ENCODE results near the gene AKAP3.

The AKAP3 gene

GRCh38 chr12:4603421-4603820 is 45.4 kb downstream of the AKAP3 start:
- in situ Hi-C loops (cut with MboI; ENCODE audit: low sequenced_read_pairs): no loop called here

- in situ Hi-C loops (cut with MboI; ENCODE audit: low sequenced_read_pairs): no loop called here
These were observed 53.0 kb downstream of the AKAP3 start for GRCh38 chr12:4595881-4596280.

- in situ Hi-C loops (cut with MboI; ENCODE audit: low sequenced_read_pairs): no loop called here
These were observed 57.6 kb downstream of the AKAP3 start for GRCh38 chr12:4591180-4591687.

GRCh38 chr12:4589941-4590340 is 58.9 kb downstream of the AKAP3 start:
- in situ Hi-C loops (cut with MboI; ENCODE audit: low sequenced_read_pairs): no loop called here

- in situ Hi-C loops (cut with MboI; ENCODE audit: low sequenced_read_pairs): no loop called here
These were observed 59.9 kb downstream of the AKAP3 start for GRCh38 chr12:4588916-4589315.

- in situ Hi-C loops (cut with MboI; ENCODE audit: low sequenced_read_pairs): no loop called here
These were observed 61.7 kb downstream of the AKAP3 start for GRCh38 chr12:4587108-4587507.

GRCh38 chr12:4586500-4586899 is 62.4 kb downstream of the AKAP3 start:
- in situ Hi-C loops (cut with MboI; ENCODE audit: low sequenced_read_pairs): no loop called here

- in situ Hi-C loops (cut with MboI; ENCODE audit: low sequenced_read_pairs): no loop called here
These were observed 64.0 kb downstream of the AKAP3 start for GRCh38 chr12:4584896-4585295.

- in situ Hi-C loops (cut with MboI; ENCODE audit: low sequenced_read_pairs): no loop called here
These were observed 64.6 kb downstream of the AKAP3 start for GRCh38 chr12:4584281-4584680.

GRCh38 chr12:4580281-4580688 is 68.6 kb downstream of the AKAP3 start:
- in situ Hi-C loops (cut with MboI; ENCODE audit: low sequenced_read_pairs): no loop called here

- in situ Hi-C loops (cut with MboI; ENCODE audit: low sequenced_read_pairs): no loop called here
These were observed 69.3 kb downstream of the AKAP3 start for GRCh38 chr12:4579305-4580102.

GRCh38 chr12:4572680-4573079 is 76.2 kb downstream of the AKAP3 start:
- in situ Hi-C loops (cut with MboI; ENCODE audit: low sequenced_read_pairs): no loop called here

- in situ Hi-C loops (cut with MboI; ENCODE audit: low sequenced_read_pairs): no loop called here
These were observed 79.6 kb downstream of the AKAP3 start for GRCh38 chr12:4569261-4569660.

- in situ Hi-C loops (cut with MboI; ENCODE audit: low sequenced_read_pairs): no loop called here
These were observed 81.6 kb downstream of the AKAP3 start for GRCh38 chr12:4567073-4567881.

- in situ Hi-C loops (cut with MboI; ENCODE audit: low sequenced_read_pairs): no loop called here
These were observed 82.4 kb downstream of the AKAP3 start for GRCh38 chr12:4566474-4566873.
